Endothelial cell (in vitro differentiated cells): ENCODE measurements around the gene PEX7. TPM values are rescaled to one million over a fixed set of nuclear protein-coding genes. Genes with fewer than 3 reads are reported as not detected.
"Not testable (repeated sequence)": the region's sequence is repeated elsewhere in the genome, so short reads cannot be mapped to it uniquely, and the experiment has no call there.

ENCODE experiments used
- DNase-seq: peaks from one replicate; pipeline ENCODE4 v3.0.0; 2021; ENCODE audit warnings: low spot score
- H3K27ac Mint-ChIP-seq: one replicate; pipeline ENCODE4 v1.8.0; 2021; ENCODE audit warnings: mixed read lengths, inconsistent platforms; ENCODE audit not compliant: unreplicated experiment
- H3K27me3 Mint-ChIP-seq: one replicate; pipeline ENCODE4 v1.8.0; 2021; ENCODE audit warnings: mild to moderate bottlenecking, moderate library complexity, mixed read lengths, inconsistent platforms; ENCODE audit not compliant: unreplicated experiment
- H3K36me3 Mint-ChIP-seq: one replicate; pipeline ENCODE4 v1.8.0; 2021; ENCODE audit warnings: mild to moderate bottlenecking, low read depth, mixed read lengths, inconsistent platforms; ENCODE audit not compliant: unreplicated experiment
- H3K4me1 Mint-ChIP-seq: one replicate; pipeline ENCODE4 v1.8.0; 2021; ENCODE audit warnings: mild to moderate bottlenecking, mixed read lengths, inconsistent platforms; ENCODE audit not compliant: unreplicated experiment
- H3K4me3 Mint-ChIP-seq: one replicate; pipeline ENCODE4 v1.8.0; 2021; ENCODE audit warnings: mild to moderate bottlenecking, mixed read lengths, inconsistent platforms; ENCODE audit not compliant: unreplicated experiment
- H3K9me3 Mint-ChIP-seq: one replicate; pipeline ENCODE4 v1.8.0; 2021; ENCODE audit warnings: mixed read lengths, inconsistent platforms; ENCODE audit not compliant: unreplicated experiment
- total RNA-seq: library from RNA; stranded (reverse); fragmentation: NEBNext Ultra II Directional; extraction: Animal tissue kit (Norgen Biotek cat#: 25700); gene quantifications from one replicate; pipeline ENCODE4 v1.2.1, GENCODE V29; 2021; ENCODE audit not compliant: unreplicated experiment
- TF ChIP-seq, protein P1 (sequence below): fragments of 200-600 bp; sonication (generic); IDR thresholded peaks from one replicate; pipeline ENCODE4 v1.5.0; 2021; ENCODE audit warnings: antibody characterized with exemption; ENCODE audit not compliant: unreplicated experiment

Gene PEX7
- total RNA-seq, 1 donor from 2014 or later: 3.7 TPM

DNA sequence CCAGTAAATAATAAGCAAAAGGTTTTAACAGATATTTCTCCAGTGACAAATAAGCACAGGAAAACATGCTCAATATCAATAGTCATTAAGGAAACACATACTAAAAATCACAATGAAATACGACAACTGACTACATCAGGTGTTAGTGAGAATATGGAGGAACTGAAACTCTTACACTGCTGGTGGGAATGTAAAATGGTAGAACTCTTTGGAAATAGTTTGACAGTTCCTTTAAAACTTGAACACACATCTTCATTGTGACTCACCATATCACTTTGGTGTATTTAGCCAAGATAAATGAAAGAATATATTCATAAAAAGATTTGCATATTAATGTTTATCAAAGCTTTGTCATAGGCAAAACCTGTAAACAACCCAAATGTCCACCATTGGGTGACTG lies 18.8 kb upstream of the PEX7 start:
- H3K27ac Mint-ChIP-seq: no peak overlapping the region
- TF ChIP-seq, protein P1, sequence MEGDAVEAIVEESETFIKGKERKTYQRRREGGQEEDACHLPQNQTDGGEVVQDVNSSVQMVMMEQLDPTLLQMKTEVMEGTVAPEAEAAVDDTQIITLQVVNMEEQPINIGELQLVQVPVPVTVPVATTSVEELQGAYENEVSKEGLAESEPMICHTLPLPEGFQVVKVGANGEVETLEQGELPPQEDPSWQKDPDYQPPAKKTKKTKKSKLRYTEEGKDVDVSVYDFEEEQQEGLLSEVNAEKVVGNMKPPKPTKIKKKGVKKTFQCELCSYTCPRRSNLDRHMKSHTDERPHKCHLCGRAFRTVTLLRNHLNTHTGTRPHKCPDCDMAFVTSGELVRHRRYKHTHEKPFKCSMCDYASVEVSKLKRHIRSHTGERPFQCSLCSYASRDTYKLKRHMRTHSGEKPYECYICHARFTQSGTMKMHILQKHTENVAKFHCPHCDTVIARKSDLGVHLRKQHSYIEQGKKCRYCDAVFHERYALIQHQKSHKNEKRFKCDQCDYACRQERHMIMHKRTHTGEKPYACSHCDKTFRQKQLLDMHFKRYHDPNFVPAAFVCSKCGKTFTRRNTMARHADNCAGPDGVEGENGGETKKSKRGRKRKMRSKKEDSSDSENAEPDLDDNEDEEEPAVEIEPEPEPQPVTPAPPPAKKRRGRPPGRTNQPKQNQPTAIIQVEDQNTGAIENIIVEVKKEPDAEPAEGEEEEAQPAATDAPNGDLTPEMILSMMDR: no peak
- no peaks in the 10 kb centered on the region for H3K36me3 Mint-ChIP-seq
- H3K9me3 Mint-ChIP-seq: no peaks in the 10 kb centered on the region
- DNase-seq: no peak
- H3K27me3 Mint-ChIP-seq: no peaks in the 10 kb centered on the region
- H3K4me3 Mint-ChIP-seq: no peak overlapping the region
- H3K4me1 Mint-ChIP-seq: no peaks in the 10 kb centered on the region

DNA sequence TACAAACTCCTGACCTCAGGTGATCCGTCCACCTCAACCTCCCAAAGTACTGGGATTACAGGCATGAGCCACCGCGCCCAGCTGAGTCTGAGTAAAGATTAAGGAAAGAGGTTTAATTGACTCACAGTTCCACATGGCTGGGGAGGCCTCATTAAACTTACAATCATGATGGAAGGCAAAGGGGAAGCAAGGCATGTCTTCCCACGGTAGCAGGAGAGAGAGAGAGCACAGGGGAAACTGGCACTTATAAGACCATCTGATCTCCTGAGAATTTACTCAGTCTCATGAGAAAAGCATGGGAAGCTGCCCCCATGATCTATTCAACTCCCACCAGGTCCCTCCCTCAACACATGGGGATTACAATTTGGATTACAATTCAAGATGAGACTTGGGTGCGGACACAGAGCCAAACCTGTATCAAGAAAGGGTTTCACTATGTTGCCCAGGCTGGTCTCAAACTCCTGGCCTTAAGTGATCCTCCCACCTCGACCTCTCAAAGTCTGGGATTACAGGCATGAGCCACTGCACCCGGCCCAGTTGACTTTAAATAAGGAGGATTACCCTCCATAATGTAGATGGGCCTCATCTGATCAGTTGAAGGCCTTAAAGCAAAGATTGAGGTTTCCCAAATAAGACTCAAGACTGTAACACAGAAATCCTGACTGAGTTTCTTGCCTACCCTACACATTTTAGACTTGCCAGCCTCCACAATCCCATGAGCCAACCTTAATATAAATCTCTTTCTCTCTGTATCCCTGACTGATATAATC lies 13.1 kb upstream of the PEX7 start:
- Mint-ChIP-seq H3K27ac (no peak overlapping the region), H3K4me3 (no peak overlapping the region), H3K4me1 (no peaks in the 10 kb centered on the region), H3K9me3 (no peaks in the 10 kb centered on the region), H3K27me3 (no peaks in the 10 kb centered on the region), H3K36me3 (no peaks in the 10 kb centered on the region)
- TF ChIP-seq, protein P1: no peak
- DNase-seq: no peak

DNA sequence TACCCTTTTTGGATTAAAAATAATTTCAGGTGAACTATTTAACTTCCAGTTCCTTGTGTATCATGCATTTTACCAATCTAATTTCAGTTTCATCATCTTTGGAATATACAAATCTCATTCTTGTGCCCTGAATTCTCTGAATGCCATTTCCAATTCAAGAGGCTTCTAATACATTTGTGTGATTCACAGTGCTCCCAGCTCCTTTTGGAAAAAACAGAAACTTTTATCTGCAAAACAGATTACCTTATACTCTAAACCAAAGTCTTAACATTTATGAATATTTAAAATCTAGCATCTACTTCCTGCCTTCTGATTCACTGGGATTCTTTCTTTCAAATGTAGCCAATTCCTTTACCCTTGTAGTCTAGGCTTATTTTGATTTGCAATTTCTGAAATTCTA lies 11.1 kb upstream of the PEX7 start:
- no peak overlapping the region for H3K4me3 Mint-ChIP-seq
- no peak for DNase-seq
- no peak overlapping the region for H3K27ac Mint-ChIP-seq
- no peaks in the 10 kb centered on the region for H3K4me1 Mint-ChIP-seq
- no peaks in the 10 kb centered on the region for H3K27me3 Mint-ChIP-seq
- H3K9me3 Mint-ChIP-seq: no peaks in the 10 kb centered on the region
- no peaks in the 10 kb centered on the region for H3K36me3 Mint-ChIP-seq
- TF ChIP-seq, protein P1: no peak

DNA sequence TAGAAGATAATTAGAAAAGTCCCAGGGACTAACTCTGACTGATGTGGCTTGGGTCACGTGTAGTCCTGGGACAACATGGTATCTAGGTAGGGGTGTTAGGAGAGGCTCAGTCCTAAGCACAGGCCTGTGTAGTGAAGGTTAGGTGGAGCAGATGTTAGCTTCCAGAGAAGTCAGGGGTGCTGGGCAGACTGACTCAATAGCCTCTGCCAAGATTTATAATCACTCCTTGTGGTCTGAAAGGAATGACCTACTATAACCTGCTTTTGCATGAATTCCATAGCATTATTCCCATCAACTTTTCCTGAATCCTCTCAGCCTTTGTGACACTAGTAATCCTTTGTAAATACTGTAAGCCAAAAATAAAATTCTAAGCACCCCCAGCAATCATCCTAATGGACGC lies 10.2 kb upstream of the PEX7 start:
- Mint-ChIP-seq H3K36me3 (no peaks in the 10 kb centered on the region), H3K4me3 (no peak overlapping the region), H3K4me1 (no peaks in the 10 kb centered on the region), H3K27me3 (no peaks in the 10 kb centered on the region), H3K27ac (no peak overlapping the region), H3K9me3 (no peaks in the 10 kb centered on the region)
- TF ChIP-seq, protein P1: no peak
- DNase-seq: no peak

DNA sequence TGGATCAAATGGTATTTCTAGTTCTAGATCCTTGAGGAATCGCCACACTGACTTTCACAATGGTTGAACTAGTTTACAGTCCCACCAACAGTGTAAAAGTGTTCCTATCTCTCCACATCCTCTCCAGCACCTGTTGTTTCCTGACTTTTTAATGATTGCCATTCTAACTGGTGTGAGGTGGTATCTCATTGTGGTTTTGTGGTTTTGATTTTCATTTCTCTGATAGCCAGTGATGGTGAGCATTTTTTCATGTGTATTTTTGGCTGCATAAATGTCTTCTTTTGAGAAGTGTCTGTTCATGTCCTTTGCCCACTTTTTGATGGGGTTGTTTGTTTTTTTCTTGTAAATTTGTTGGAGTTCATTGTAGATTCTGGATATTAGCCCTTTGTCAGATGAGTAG lies 6.8 kb upstream of the PEX7 start:
- not testable (repeated sequence) for H3K4me1 Mint-ChIP-seq, DNase-seq, H3K27ac Mint-ChIP-seq, H3K36me3 Mint-ChIP-seq, H3K27me3 Mint-ChIP-seq, H3K4me3 Mint-ChIP-seq, H3K9me3 Mint-ChIP-seq
